Body of pancreas (tissue), 4 donors: Measurements from ENCODE around the gene U2AF2. TPM values are rescaled to one million over a fixed set of nuclear protein-coding genes. Genes with fewer than 3 reads are reported as not detected.

Experiments
- ATAC-seq: fragments of 150-250 bp; one replicate; pipeline ENCODE4 v1.9.1; 2016
- DNase-seq, 4 donors: peaks; one replicate each; pipeline ENCODE4 v3.0.0-alpha.2; 2019
- H3K27ac ChIP-seq, 4 donors: fragments of 200-600 bp; sonication (generic); 1 replicate in 3 of 4; 2 replicates in 1 of 4; pipeline versions ENCODE4 v1.5.1 to v1.6.1; 2016 to 2019; ENCODE audit warnings: mild to moderate bottlenecking in 1 of 4, mixed read lengths in 1 of 4, moderate library complexity in 1 of 4
- H3K27me3 ChIP-seq, 2 donors: fragments of 200-600 bp; sonication (generic); one replicate each; pipeline ENCODE4 v1.6.0; 2016; ENCODE audit warnings: mild to moderate bottlenecking in 1 of 2
- H3K36me3 ChIP-seq, 2 donors: fragments of 200-600 bp; sonication (generic); replicated peaks in 1 of 2; 2 replicates each; pipeline ENCODE4 v1.5.1; 2016; ENCODE audit warnings: low read depth in 2 of 2; ENCODE audit not compliant: insufficient read depth in 1 of 2
- H3K4me1 ChIP-seq: fragments of 200-600 bp; sonication (generic); one replicate; pipeline ENCODE4 v1.6.0; 2016
- H3K4me3 ChIP-seq, 2 donors: fragments of 200-600 bp; sonication (generic); 1 replicate in 1 of 2; 2 replicates in 1 of 2; pipeline ENCODE4 v1.5.1; 2016 to 2019
- H3K9me3 ChIP-seq, 3 donors: fragments of 200-600 bp; sonication (generic); 1 replicate in 2 of 3; 2 replicates in 1 of 3; pipeline ENCODE4 v1.5.1; 2016
- CTCF ChIP-seq, 7 experiments: fragments of 450-650 bp in 4 of 7; fragments of 200-600 bp in 3 of 7; sonication (generic) in 3 of 7; IDR thresholded peaks; one replicate each; pipeline ENCODE4 v1.5.1; 2016 to 2019; ENCODE audit warnings: antibody characterized with exemption in 7 of 7
- POLR2A ChIP-seq, 3 donors: fragments of 450-650 bp; IDR thresholded peaks; one replicate each; pipeline ENCODE4 v1.6.1; 2016; ENCODE audit warnings: antibody characterized with exemption in 3 of 3, mild to moderate bottlenecking in 2 of 3
- WGBS, 2 donors: methylation state at CpG; one replicate each; pipeline ENCODE4 v1.1.5; 2017; 5-methylcytosine and 5-hydroxymethylcytosine counted together
- intact Hi-C: fragments of 100-400 bp; cut with DNase I; formaldehyde crosslinking; loops from one replicate; pipeline ENCODE4 v1.15.1; 2023
- total RNA-seq, 2 donors: library from RNA; depleted of rRNA; stranded (reverse); fragments of >200 nt; gene quantifications; one replicate each; pipeline ENCODE4 v1.1.0, GENCODE V29; 2016

Gene U2AF2
- total RNA-seq, 2 donors from 2014 or later = 53.4 to 106 TPM

GRCh38 chr19:55637534-55637933, 17.3 kb upstream of the U2AF2 start:
- H3K4me3 ChIP-seq = no peak overlapping the region
- H3K4me1 ChIP-seq = peaks cover 68% of the 10 kb centered on the region
- TF ChIP-seq CTCF (IDR thresholded peaks at IDR 0.05) (no peak), POLR2A (IDR thresholded peaks at IDR 0.05) (no peak)
- WGBS, 2 donors = 70 to 80% methylated on average over 11 of the region's 11 CpGs
- no peaks in the 10 kb centered on the region for H3K27me3 ChIP-seq
- no peaks in the 10 kb centered on the region for H3K9me3 ChIP-seq
- intact Hi-C loops = no loop called here
- no peak for ATAC-seq
- no peak overlapping the region for H3K27ac ChIP-seq
- DNase-seq = no peak
- H3K36me3 ChIP-seq = no peaks in the 10 kb centered on the region

- Histone ChIP-seq H3K36me3 (no peaks in the 10 kb centered on the region), H3K4me1 (peaks cover 76% of the 10 kb centered on the region), H3K9me3 (no peaks in the 10 kb centered on the region), H3K27me3 (no peaks in the 10 kb centered on the region), H3K4me3 (no peak overlapping the region), H3K27ac (peak overlapping the region in 1 of 4 donors; percentile 27)
- intact Hi-C loops = no loop called here
- no peak for DNase-seq
- WGBS, 2 donors = 72 to 86% methylated on average over 6 of the region's 6 CpGs
- peak in 4 of 7 experiments; percentile 14 to 39 (median 27) for TF ChIP-seq CTCF (IDR thresholded peaks at IDR 0.05)
- TF ChIP-seq POLR2A (IDR thresholded peaks at IDR 0.05) = no peak
- no peak for ATAC-seq
Observed at GRCh38 chr19:55638864-55639359, 15.9 kb upstream of the U2AF2 start.

- 14 to 42% methylated on average over 2 to 37 of the region's 38 CpGs for WGBS, 2 donors
- ATAC-seq (peak; percentile 13), DNase-seq (peak; percentile 60 to 65 (median 64))
- Histone ChIP-seq H3K9me3 (no peaks in the 10 kb centered on the region), H3K36me3 (no peaks in the 10 kb centered on the region), H3K4me3 (no peak overlapping the region), H3K27me3 (no peaks in the 10 kb centered on the region), H3K27ac (peak overlapping the region; percentile 79 to 94 (median 92)), H3K4me1 (peaks cover 82% of the 10 kb centered on the region)
- intact Hi-C loops = no loop called here
- TF ChIP-seq CTCF (IDR thresholded peaks at IDR 0.05) (peak in 6 of 7 experiments; percentile 13 to 49 (median 45)), POLR2A (IDR thresholded peaks at IDR 0.05) (peak in 1 of 3 donors; percentile 48)
Observed at GRCh38 chr19:55640043-55640576, 14.7 kb upstream of the U2AF2 start.

GRCh38 chr19:55640577-55641425, 14.0 kb upstream of the U2AF2 start, which contains the start of gene ZNF580:
Gene ZNF580, plus strand, starts transcription at chr19:55641002. Its CDS starts 1,507 bp downstream, at chr19:55642509.
- Histone ChIP-seq H3K27me3 (no peaks in the 10 kb centered on the region), H3K27ac (peak within 1 kb of the TSS; percentile 79 to 94 (median 92)), H3K4me1 (peaks cover 79% of the 10 kb centered on the region), H3K36me3 (no peaks in the 10 kb centered on the region), H3K4me3 (peak within 1 kb of the TSS; percentile 82 to 92), H3K9me3 (no peaks in the 10 kb centered on the region)
- DNase-seq (peak; percentile 53 to 69 (median 64)), ATAC-seq (peak; percentile 67)
- TF ChIP-seq POLR2A (IDR thresholded peaks at IDR 0.05) (peak; percentile 10 to 41 (median 34)), CTCF (IDR thresholded peaks at IDR 0.05) (no peak)
- intact Hi-C loops = no loop called here
- WGBS, 2 donors = 0% methylated on average over 14 to 82 of the region's 89 CpGs
